ENCODE data around the gene NPPC. TPM values are rescaled to one million over a fixed set of nuclear protein-coding genes. Genes with fewer than 3 reads are reported as not detected.

Gene NPPC
- total and polyA plus RNA-seq, 2 experiments from 2014 or later: 0.26 TPM; not detected in 1

DNA sequence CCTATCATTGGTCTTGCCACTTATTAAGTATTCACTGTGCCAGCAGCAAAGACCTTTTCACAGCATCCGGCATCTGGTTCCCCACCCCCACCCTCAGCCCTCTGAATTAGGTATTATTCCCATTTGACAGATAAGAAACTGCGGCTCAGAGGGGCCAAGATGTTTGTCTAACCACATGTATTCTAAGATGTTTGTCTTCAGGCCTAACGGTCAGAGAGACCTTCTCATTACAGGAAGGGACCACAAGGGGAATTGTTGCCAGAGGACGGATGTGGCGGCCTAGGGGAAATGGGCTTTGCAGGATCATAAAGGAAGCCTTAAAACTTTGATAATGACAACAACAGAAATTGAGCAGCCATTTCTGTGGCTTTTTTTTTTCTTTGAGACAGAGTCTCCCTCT, 16.6 kb downstream of the NPPC start:
- WGBS, 2 experiments (ENCODE audit: low coverage in 1 of 2, low lambda C conversion rate in 2 of 2, missing lambda C conversion rate in 2 of 2): 61 to 65% methylated on average over 5 of the region's 5 CpGs
- no peak overlapping the region for H3K4me2 ChIP-seq (ENCODE audit: unreplicated experiment)
- H3K9me3 ChIP-seq (ENCODE audit: low read depth): no peaks in the 10 kb centered on the region
- no peak overlapping the region for H2AFZ ChIP-seq
- no peak for DNase-seq
- H3F3A ChIP-seq (ENCODE audit: insufficient read depth): no peaks in the 10 kb centered on the region
- no peaks in the 10 kb centered on the region for H3K9me2 ChIP-seq (ENCODE audit: insufficient read depth)
- H3K9ac ChIP-seq: no peak overlapping the region
- TF ChIP-seq EZH2phosphoT487 (IDR thresholded peaks at IDR 0.05; ENCODE audit: insufficient read depth, low read depth) (no peak), EZH2 (IDR thresholded peaks at IDR 0.05; ENCODE audit: insufficient read depth, poor library complexity, severe bottlenecking) (no peak)
- in situ Hi-C loops (cut with MboI): loop anchor here (10.0 to 25.0 kb wide), 2 partner anchors 515 to 628 kb away; partner anchors contain the start of genes CHRND and CHRNG
- H3K27ac ChIP-seq: no peak overlapping the region
- H4K20me1 ChIP-seq (ENCODE audit: insufficient read depth): no peaks in the 10 kb centered on the region
- no peak overlapping the region for H3K4me3 ChIP-seq
- no peaks in the 10 kb centered on the region for H3K4me1 ChIP-seq (ENCODE audit: insufficient read depth)
- peaks cover 4% of the 10 kb centered on the region for H3K27me3 ChIP-seq (replicated peaks; ENCODE audit: insufficient read depth)
- H3K79me2 ChIP-seq (ENCODE audit: insufficient read depth): no peaks in the 10 kb centered on the region
- H3K36me3 ChIP-seq (ENCODE audit: low read depth): no peaks in the 10 kb centered on the region

DNA sequence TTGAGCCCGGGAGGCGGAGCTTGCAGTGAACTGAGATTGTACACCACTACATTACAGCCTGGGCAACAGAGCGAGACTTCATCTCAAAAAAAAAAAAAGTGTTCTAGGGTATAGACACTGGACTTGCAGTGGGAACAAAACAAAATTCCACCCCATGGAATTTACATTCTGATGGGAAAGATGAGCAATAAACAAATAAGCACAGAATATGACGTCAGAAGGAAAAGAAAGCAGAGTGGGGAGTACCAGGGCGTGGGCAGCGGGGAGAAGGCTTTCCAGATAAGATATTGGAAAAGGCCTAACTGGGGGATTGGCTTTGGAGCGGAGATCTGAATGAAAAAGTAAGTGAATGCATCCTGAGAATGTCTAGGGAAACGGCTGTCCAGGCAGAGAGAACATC, 17.6 kb downstream of the NPPC start:
- no peak overlapping the region for H3K9ac ChIP-seq
- in situ Hi-C loops (cut with MboI): loop anchor here (10.0 to 25.0 kb wide), 2 partner anchors 516 to 629 kb away; partner anchors contain the start of genes CHRND and CHRNG
- H3K9me2 ChIP-seq (ENCODE audit: insufficient read depth): no peaks in the 10 kb centered on the region
- peaks cover 4% of the 10 kb centered on the region for H3K27me3 ChIP-seq (replicated peaks; ENCODE audit: insufficient read depth)
- no peaks in the 10 kb centered on the region for H4K20me1 ChIP-seq (ENCODE audit: insufficient read depth)
- WGBS, 2 experiments (ENCODE audit: low coverage in 1 of 2, low lambda C conversion rate in 2 of 2, missing lambda C conversion rate in 2 of 2): 85 to 86% methylated on average over 8 of the region's 8 CpGs
- H3K4me2 ChIP-seq (ENCODE audit: unreplicated experiment): no peak overlapping the region
- H3K4me3 ChIP-seq: no peak overlapping the region
- no peaks in the 10 kb centered on the region for H3F3A ChIP-seq (ENCODE audit: insufficient read depth)
- no peaks in the 10 kb centered on the region for H3K9me3 ChIP-seq (ENCODE audit: low read depth)
- no peaks in the 10 kb centered on the region for H3K36me3 ChIP-seq (ENCODE audit: low read depth)
- H3K4me1 ChIP-seq (ENCODE audit: insufficient read depth): no peaks in the 10 kb centered on the region
- no peaks in the 10 kb centered on the region for H3K79me2 ChIP-seq (ENCODE audit: insufficient read depth)
- TF ChIP-seq EZH2phosphoT487 (IDR thresholded peaks at IDR 0.05; ENCODE audit: insufficient read depth, low read depth): no peak
- no peak for TF ChIP-seq EZH2 (IDR thresholded peaks at IDR 0.05; ENCODE audit: insufficient read depth, poor library complexity, severe bottlenecking)
- H3K27ac ChIP-seq: no peak overlapping the region
- DNase-seq: no peak
- H2AFZ ChIP-seq: no peak overlapping the region

DNA sequence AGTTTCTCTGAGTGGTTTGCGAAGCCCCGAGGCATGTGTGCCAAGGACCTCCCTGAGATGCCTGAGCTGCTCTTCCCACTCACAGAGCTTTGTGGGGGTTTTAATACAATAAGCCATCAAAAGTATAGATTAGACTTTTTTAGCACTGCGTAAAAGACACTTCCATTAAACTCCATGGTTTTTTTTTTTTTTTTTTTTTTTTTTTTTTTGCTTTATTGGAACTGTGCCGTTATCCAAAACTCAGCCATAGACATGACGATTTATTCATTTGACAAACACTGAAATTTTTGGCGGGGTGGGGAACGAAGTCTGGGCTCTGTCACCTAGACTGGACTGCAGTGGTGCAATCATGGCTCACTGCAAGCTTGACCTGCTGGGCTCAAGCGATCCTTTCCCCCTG, 18.4 kb downstream of the NPPC start:
- Histone ChIP-seq H3K9ac (no peak overlapping the region), H3K4me3 (no peak overlapping the region), H3K9me3 (ENCODE audit: low read depth) (no peaks in the 10 kb centered on the region), H3K27ac (no peak overlapping the region), H3K36me3 (ENCODE audit: low read depth) (no peaks in the 10 kb centered on the region), H2AFZ (no peak overlapping the region), H3K4me1 (ENCODE audit: insufficient read depth) (no peaks in the 10 kb centered on the region), H3K4me2 (ENCODE audit: unreplicated experiment) (no peak overlapping the region), H3K9me2 (ENCODE audit: insufficient read depth) (no peaks in the 10 kb centered on the region), H3K79me2 (ENCODE audit: insufficient read depth) (no peaks in the 10 kb centered on the region), H3K27me3 (replicated peaks; ENCODE audit: insufficient read depth) (peaks cover 4% of the 10 kb centered on the region; the same call in 1 of the 2 replicates), H3F3A (ENCODE audit: insufficient read depth) (no peaks in the 10 kb centered on the region), H4K20me1 (ENCODE audit: insufficient read depth) (no peaks in the 10 kb centered on the region)
- in situ Hi-C loops (cut with MboI): loop anchor here (10.0 to 25.0 kb wide), 2 partner anchors 517 to 630 kb away; partner anchors contain the start of genes CHRND and CHRNG
- TF ChIP-seq EZH2phosphoT487 (IDR thresholded peaks at IDR 0.05; ENCODE audit: insufficient read depth, low read depth) (no peak), EZH2 (IDR thresholded peaks at IDR 0.05; ENCODE audit: insufficient read depth, poor library complexity, severe bottlenecking) (no peak)
- no peak for DNase-seq
- WGBS, 2 experiments (ENCODE audit: low coverage in 1 of 2, low lambda C conversion rate in 2 of 2, missing lambda C conversion rate in 2 of 2): 77 to 78% methylated on average over 8 of the region's 8 CpGs

DNA sequence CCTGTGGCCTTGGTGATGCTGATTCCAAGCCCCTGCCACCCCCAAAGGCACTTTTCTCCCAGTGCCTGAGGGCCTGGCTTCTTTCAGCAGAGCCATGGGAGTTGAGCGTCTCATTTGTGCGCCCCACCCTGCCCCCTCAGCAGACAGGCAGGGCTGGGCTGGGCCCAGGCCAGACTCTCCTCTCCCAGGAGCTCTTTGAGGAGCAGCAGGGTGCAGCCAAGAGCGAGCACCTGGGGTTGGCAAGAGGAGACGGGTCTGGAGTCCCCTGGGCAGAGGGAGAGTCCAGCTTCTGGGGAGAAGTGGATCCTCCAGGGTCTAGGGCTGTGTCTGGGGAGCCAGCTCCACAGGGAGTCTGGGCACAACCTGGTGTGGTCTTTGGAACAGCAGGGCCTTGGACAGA, 21.2 kb downstream of the NPPC start:
- Histone ChIP-seq H3K27me3 (replicated peaks; ENCODE audit: insufficient read depth) (no peaks in the 10 kb centered on the region), H3F3A (ENCODE audit: insufficient read depth) (no peaks in the 10 kb centered on the region), H3K9me2 (ENCODE audit: insufficient read depth) (no peaks in the 10 kb centered on the region), H3K36me3 (ENCODE audit: low read depth) (no peaks in the 10 kb centered on the region), H2AFZ (no peak overlapping the region), H3K27ac (no peak overlapping the region), H3K9ac (no peak overlapping the region), H3K9me3 (ENCODE audit: low read depth) (no peaks in the 10 kb centered on the region), H3K4me3 (no peak overlapping the region), H3K79me2 (ENCODE audit: insufficient read depth) (no peaks in the 10 kb centered on the region), H4K20me1 (ENCODE audit: insufficient read depth) (no peaks in the 10 kb centered on the region), H3K4me2 (ENCODE audit: unreplicated experiment) (no peak overlapping the region), H3K4me1 (ENCODE audit: insufficient read depth) (no peaks in the 10 kb centered on the region)
- DNase-seq: no peak
- in situ Hi-C loops (cut with MboI): loop anchor here (10.0 to 25.0 kb wide), 2 partner anchors 520 to 632 kb away; partner anchors contain the start of genes CHRND and CHRNG
- no peak for TF ChIP-seq EZH2phosphoT487 (IDR thresholded peaks at IDR 0.05; ENCODE audit: insufficient read depth, low read depth)
- TF ChIP-seq EZH2 (IDR thresholded peaks at IDR 0.05; ENCODE audit: insufficient read depth, poor library complexity, severe bottlenecking): no peak
- 77 to 82% methylated on average over 4 of the region's 4 CpGs for WGBS, 2 experiments (ENCODE audit: low coverage in 1 of 2, low lambda C conversion rate in 2 of 2, missing lambda C conversion rate in 2 of 2)

Data from GM23248 (cell line).